Stimulated activated CD8-positive, alpha-beta memory T cell treated with anti-CD3 and anti-CD28 coated beads, Interleukin-4, amount 100 ng/mL, for 1 hour (primary cell): Measurements from ENCODE around the gene DNAJC13.
"Not testable (repeated sequence)": the region's sequence is repeated elsewhere in the genome, so short reads cannot be mapped to it uniquely, and the experiment has no call there.

ENCODE experiments used
- DNase-seq, 2 donors: peaks; one replicate each; pipeline ENCODE4 v3.0.0-alpha.2; 2020; ENCODE audit warnings: low read depth in 2 of 2, low spot score in 1 of 2

Gene DNAJC13

DNA sequence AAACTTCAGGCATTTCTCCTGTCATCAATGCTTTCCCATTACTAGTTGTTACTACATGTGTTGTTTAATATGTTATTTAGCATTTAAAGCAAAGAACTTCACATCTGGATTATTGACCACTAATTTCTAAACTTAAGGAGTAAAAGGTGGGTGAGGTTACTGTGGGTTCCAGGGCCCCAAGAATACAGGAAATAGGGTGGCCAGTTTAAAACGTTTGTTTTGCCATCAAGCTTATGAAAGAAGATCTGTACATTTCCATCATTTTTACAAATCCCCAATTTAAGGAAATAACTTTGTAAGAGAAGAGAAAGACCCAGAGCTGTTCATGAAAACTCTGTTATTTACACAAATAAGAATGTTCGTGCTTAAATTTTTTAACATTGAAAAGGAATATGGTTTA is 125.3 kb downstream of the DNAJC13 start:
- no peak for DNase-seq

DNA sequence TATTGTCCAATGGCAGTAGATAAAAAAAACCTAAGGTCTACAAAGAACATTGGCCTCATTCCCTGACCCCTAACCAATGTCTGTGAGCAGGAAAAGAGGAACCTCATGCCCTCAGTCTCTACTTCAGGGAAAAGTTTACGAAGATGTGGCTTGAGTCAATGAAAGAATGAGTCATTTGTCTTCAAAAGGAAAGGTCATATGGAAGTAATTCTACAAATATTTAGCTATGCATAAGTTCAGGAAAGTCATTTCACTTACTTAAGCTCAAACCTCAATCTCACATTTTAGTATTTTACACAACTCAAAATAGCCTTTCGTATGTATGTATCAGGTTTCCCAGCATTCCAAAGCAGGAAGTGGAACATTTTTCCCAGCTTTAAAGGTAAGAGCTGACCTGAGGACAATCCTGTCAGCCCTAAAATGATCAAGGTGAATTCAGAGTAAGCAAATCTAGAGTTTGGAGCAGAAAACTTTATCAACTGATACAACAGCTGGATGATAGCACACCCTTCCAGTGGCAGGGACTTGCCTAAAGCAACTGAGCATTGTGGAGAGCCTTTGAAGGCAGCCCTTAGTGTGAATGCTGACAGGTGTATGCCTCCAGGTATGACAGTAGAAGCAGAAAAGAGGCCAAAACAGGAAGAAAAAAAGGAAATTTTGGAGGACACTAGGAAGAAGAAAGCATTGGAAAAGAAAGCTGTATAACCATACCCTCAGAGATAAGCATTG is 125.9 kb downstream of the DNAJC13 start:
- no peak for DNase-seq

DNA sequence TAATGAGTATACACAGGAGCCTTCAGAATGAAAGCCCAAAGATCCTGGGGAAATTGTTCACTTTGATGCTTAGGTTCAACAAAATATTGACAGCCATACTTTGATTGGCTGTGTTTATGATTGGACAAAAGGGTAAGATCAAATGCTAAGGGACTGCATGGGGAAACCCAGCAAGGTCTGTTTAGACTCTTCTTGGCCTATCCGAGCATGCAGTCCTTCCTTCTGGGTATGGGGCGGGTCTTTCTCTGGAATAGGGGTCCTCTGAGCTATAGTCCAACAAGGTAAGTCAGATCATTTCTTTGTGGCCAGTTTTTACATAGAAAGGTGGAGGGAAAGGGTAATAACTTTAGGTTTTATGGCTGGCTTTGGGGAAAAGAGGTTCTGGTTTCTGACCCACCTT is 126.8 kb downstream of the DNAJC13 start:
- DNase-seq: no peak

DNA sequence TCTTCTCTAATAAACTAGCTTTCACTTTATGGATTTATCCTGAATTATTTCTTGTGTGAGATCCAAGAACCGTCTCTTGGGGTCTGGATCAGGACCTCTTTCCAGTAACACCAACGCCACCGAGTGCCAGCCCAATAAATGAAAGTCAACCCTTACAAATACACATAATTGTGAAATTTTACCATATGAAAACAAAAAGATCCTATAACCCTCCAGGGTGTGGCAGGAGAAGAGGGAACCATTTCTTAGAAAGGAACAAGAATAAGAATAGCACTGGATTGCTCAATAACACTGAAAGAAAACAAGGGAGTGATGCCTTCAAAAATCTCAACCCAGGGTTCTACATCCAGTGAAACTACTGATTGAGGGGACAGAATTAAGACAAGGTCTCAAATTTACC is 128.2 kb downstream of the DNAJC13 start:
- DNase-seq: no peak

DNA sequence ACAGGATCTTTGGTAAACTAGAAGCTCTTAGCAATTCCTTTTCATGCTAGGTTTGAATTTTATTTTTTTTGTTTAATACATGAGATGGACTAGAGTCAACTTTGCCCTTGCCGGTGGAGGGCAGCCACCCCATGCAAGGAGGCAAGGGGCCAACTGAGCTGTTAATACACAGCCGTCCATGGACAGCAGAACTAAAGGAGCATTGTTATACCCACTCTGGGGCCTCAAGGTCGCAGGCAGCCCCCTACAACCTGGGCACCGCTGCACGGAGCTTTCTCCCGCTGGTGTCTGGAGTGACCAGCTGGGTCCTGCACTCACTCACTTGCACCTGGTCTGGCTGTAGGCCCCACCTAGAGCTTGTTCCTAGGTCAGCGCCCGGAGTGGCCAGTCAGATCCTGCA is 131.9 kb downstream of the DNAJC13 start:
- DNase-seq: no peak

DNA sequence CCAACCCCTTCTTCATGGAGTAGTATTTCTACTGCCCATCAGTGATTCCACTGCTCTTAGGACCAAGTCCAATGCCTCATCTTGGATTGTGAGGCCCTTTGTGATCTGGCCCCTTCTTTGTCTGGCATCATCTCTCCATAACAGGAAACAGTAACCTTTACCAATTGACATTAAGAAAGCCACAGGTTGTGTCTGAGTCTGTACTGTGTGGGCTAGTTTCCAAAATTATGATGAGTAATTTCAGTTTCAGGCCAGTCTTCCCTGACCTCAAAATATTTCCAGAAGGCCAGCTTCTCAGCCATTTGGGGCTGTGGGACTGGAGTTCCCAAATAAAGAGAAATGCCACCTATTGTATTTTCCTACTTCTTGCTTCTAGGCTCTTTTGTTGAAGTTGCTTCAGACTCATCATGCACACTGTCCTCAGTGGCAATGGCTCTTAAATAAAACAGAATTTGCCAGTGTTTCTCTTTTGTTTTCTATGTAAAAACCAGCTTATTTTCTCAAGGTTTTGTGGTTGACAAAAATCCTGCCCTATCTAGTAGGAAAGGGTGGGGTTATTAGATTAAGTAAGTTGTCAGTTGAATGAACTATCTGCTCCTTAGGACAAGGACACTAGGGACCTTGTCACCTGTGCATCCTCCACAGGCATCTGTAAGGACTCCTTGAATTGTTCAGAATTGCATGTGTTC is 132.7 kb downstream of the DNAJC13 start:
- DNase-seq: no peak

DNA sequence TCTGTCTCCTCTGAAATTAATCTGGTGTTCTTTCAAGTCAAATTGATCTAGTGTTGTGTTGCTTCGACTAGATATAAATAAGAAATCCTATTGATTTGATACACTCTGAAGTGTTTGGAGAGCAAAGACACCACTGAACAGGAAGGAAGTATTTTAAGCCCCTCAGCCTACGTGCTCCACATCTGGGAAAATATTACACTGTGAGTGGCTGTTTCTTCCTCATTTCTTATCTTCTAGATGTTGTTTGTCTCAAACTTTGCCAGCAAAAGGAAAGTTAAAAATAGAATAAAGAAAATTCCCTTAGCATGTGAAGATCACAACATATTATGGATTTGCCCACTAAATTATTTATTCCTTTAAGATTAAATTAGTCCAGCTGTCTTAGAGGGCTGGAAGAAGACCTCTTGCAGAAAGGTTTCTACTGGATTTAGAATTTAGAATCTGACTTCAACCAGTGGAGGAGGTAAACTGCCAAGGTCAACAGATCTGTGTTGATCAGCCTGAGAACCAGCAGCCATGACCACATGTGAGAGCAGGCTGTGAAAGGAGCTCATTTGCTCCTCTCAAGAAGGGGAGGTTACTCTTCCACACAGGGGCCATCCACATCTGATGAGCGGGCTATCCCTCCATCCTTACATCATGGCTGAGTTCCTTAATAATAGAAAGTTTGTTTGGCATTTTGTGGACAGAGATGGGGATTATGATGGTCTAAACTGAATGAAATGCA is 133.4 kb downstream of the DNAJC13 start:
- no peak for DNase-seq

DNA sequence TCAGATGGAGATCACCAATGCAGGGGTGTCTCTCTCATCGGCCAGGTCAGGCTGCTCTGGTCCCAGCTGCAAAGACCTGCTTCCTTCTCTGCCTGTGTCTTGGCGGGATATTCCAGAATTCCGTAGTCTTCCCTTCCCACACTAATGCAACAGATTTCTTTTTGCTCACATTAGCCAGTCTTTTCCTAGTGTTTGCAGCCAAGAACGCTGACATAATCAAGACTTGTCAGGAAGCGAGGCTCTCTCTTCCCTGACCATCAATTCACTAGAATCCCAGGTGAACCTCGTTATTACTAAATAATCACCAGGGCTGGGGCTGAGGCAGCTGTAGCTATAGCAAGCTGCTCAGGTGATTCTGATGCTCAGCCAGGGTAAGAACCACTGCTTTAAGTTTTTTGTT is 136.5 kb downstream of the DNAJC13 start:
- DNase-seq: no peak

DNA sequence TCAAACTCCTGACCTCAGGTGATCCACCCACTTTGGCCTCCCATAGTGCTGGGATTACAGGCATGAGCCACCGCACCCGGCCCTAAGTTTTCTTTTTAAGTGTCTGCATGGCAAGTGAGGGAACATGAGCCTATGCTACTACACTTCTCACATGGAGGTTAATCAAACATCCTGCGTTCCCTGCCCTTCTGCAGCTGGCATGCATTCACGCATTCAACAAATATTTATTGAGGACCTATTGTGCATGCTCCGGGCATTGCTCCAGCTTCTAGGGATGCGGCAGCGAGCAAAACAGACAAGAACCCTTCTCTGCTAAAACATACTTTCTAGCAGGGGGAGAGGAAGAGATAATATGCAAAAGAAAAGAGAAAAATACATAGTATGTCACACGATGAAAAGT is 137.1 kb downstream of the DNAJC13 start:
- no peak for DNase-seq

DNA sequence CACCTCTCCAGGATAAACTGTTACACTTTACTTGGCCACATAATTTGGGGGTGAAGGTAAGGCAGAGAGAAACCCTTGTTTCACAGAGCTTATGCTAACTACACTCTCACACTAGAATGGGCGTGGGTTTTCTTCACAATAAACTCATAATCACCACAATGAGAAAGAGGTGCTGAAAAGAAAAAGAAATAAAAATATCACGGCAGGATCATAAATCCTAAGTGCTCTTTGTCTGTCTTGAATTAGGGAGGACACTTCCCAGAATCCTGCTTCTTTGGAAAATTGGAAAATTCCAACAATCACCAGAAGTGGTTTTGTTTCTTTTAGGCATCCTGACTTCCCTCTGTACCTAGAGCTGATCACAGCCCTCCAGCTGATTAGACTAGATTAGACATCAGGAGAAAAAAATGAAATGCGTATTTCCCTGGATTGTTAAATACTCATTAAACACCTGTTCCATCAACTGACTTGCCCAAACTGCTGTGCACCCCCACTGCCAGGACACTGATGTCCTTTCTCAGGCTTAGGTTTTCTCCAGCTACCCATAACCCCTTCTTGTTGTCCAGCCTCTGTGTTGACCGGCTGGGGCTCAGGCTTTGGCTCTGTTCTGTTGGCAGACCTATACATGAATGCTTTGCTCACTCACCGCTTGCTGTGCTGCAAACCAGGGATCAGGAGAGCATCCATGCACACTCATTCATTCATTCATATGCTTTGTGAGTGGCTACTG is 138.2 kb downstream of the DNAJC13 start:
- no peak for DNase-seq

DNA sequence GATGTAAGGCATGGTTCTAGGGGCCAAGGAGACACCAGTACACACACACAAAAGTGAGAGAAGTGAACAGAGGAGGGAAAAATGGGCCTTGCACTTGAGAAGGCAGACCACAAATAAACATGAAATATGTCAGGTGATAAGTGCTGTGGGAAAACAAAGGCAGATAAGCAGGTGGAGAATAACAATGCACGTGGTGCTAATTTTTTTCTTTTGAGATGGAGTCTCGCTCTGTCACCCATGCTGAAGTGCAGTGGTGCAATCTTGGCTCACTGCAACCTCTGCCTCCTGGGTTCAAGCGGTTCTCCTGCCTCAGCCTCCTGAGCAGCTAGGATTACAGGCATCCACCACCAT is 138.7 kb downstream of the DNAJC13 start:
- not testable (repeated sequence) for DNase-seq

DNA sequence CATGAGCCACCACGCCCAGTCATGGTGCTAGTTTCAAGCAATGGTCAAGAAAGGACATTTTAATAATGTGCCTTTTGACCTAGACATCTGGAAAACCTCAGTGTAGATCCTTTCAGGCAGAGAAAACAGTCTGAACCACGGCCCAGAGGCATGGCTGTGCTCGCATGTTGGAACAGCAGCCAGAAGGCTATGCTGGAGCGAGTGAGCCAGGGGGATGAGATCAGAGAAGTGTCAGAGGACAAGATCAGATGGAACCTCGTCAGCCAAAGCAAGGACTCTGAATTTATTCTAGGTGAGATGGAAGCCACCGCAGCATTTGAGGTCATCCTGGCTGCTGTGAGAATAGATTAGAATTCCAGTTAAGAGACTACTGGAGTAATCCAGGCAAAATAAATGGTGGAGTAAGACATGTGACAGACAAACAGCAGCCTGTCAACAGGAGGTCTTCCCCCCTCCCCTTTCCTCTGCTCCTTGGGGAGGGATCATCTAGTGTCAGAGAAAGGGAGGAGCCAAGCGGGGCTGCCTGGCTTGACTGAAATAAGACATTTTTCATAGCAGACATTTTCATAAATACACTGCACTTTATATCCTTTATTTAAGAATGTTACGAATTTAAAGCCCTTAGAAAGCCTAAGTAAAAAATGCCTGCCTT is 139.3 kb downstream of the DNAJC13 start:
- no peak for DNase-seq

DNA sequence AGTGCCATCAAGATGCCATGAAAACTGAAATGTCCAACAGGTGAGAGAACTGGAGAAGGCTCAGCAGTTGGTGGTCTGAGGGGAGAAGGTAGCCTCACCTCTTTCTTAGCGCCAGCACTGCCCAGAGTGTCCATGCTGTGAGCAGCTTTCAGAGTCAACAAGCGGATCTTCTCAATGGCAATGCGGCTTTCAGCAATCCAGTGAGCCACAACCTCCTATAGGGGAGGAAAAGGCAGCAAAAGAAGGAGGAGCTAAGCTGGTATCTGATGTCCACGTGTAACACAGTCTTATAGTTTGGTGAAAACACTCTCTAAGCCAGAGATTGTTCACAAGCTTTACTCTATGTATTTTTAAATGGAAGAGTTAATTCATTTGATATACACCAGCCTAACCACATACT is 143.7 kb downstream of the DNAJC13 start:
- no peak for DNase-seq

DNA sequence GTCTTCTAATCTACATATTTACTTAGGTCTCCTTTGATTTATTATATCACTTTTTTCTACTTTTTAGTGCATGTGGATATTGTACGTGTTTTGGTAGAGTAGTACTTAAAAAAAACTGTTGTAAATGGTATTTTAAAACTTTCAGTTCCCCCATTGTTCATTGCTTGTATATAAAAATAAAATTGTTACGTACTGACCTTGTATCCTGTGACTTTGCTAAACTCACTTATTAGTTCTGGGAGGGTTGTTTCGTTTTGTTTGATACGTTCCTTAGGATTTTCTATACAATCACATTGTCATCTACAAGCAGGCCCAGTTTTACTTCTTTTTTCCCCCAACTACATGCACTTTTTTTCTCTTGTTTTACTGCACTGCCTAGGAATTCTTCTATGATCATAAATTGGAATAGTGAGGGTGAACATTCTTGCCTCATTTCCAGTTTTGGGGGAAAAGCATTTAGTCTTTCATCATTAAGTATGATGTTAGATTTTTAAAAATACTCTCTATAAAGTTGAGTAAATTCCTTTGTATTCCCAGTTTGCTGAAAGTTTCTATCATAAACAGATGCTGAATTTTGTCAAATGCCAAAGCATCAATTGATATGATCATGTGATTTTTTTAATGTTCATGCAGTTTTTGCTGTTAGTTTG is 146.2 kb downstream of the DNAJC13 start:
- DNase-seq: no peak

DNA sequence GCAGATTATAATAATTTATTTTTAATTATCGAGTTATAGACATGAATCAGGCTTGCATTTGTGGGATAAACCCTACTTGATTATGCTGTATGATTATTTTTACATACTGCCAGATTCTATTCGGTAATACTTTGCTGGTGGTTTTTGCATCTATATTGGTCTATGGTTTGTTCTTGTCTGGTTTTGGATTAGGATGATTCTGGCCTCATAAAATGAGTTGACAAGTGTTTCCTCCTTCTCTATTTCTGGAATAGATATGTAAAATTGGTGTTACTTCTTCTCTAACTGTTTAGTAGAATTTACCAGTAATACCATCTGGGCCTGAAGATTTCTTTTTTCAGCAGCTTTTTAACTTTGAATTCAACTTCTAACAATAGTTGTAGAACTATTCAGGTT is 146.8 kb downstream of the DNAJC13 start:
- no peak for DNase-seq

DNA sequence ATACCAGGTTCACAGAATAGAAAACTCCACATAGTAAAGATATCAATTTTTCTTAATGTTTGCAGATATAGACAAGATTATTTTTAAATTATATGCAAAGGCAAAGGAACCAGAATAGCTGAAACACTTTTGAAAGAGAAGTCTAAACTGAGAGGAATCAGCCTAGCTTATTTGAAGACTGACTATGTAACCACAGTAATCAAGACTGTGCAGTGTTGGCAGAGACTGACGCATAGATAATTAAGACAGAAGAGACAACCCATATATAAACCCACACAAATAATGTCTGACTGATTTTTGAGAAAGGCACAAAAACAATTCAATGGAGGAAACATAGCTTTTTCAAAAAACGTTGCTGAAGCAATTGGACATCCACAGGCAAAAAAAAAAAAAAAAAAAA is 151.1 kb downstream of the DNAJC13 start:
- no peak for DNase-seq

DNA sequence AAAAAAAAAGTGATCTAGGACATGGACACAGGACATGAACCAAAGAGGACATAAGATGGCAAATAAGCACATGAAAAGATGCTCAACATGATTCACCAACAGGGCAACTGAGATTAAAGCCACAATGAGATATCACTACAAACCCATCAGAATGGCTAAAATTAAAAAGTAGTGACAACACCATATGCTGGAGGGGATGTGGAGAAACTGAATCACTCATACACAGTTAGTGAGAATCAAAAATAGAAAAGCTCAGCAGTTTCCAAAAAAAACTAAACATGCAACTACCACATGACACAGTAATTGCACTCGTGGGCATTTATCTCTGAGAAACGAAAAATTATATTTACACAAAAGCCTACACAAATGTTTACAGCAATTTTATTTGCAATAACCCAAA is 151.9 kb downstream of the DNAJC13 start:
- DNase-seq: no peak

DNA sequence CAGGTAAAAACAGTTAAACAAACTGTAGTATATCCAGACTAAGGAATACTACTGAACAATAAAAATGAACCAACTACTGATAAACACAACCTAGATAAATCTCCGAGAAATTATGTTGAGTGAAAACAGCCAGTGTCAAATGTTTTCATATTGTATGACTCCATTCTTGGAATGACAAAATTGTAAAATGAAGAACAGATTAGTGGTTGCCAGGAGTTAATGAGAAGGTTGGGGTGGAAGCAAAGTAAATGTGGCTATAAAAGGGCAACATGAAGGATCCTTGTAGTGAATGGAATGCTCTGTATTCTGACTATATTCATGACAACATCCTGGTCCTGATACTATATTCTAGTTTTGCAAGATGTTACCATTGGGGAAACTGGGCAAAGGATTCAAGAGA is 152.3 kb downstream of the DNAJC13 start:
- no peak for DNase-seq

DNA sequence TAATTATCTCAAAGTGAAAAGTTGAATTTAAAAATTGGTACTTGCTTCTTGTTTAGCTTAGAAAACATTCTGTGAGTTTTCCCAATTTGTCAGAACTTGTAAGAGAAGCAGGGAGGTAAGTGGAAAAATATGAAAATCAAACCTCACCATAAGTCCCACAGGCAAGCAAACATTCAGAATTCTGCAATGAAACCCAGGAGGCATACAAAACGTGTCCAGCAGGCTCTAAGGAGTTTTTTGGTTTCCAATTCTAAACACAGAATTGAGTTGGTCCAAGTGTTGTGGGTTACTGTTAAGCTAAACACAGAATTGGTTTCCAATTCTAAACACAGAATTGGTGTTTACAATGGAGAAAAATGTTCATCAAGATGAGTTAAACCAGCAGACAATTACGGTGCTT is 152.7 kb downstream of the DNAJC13 start:
- no peak for DNase-seq

DNA sequence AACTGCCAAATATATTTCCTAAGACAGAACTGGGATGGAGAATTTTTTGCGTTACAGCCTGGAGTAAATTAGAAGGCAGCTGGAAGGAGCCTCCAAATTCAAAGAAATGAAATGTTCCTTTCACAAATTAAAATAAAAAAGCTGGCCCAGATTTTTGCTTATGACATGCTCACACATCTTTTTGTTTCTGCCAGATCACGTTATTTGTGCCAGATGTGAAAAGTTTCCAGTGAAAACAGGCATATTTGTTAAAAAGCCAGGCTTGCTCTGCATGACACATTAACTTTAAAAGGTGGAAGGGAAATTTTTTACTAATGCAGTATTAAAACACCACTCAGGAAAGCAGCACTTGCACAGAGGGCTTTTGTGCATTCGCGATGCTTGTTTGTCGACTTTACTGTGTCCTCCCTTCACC is 156.5 kb downstream of the DNAJC13 start:
- DNase-seq: no peak

DNA sequence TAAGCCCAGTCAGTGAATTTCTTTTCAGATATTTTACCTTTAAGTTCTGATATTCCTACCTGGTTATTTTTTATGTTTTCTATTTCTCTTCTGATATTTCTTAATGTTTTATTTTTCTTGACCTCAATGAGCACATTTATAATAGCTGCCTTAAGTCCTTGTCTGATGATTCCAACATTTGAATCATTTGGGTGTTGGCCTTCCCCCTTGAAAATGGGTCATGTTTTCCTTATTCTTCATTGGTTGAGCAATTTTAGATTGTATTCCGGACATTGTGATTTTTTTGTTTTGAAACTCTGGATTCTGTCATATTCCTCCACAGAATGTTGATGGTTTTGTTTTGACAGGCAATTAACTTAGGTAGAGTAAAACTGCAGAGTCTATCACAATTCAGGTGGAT is 170.1 kb downstream of the DNAJC13 start:
- no peak for DNase-seq
